Measurements from ENCODE around the gene ELOVL5. TPM values are rescaled to one million over a fixed set of nuclear protein-coding genes. Genes with fewer than 3 reads are reported as not detected.

ELOVL5 gene
- polyA plus RNA-seq, 1 donor from 2014 or later: 31.2 TPM

DNA sequence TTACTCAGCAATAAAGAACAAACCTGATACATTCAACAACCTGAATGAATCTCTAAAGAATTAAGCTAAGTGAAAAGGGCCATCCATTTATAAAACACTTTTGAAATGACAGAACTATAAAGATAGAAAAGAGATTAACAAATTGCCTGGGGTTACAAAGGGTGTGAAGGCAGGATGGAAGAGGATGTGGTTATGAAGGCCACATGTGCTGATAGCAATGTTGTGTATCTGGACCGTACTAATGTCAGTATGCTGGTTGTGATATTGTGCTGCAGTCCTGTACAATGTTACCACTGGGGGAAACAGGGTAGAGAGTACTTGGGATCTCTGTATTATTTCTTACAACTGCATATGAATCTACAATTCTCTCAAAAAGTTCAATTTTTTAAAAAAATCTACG is 36.4 kb downstream of the ELOVL5 start:
- H3K9me3 ChIP-seq (ENCODE audit: low read length): no peaks in the 10 kb centered on the region
- H3K9me2 ChIP-seq (ENCODE audit: insufficient read depth, low read length): no peaks in the 10 kb centered on the region
- TF ChIP-seq RAD21 (conservative IDR thresholded peaks at IDR 0.05) (no peak), SMC3 (conservative IDR thresholded peaks at IDR 0.05; ENCODE audit: poor library complexity) (no peak), REST (IDR thresholded peaks at IDR 0.05; ENCODE audit: borderline replicate concordance) (no peak), MXI1 (conservative IDR thresholded peaks at IDR 0.05; ENCODE audit: poor library complexity, severe bottlenecking) (no peak), EP300 (conservative IDR thresholded peaks at IDR 0.05; ENCODE audit: poor library complexity, severe bottlenecking) (no peak), CTCF (IDR thresholded peaks at IDR 0.05; ENCODE audit: poor library complexity, severe bottlenecking) (no peak), EZH2 (IDR thresholded peaks at IDR 0.05; ENCODE audit: borderline replicate concordance, insufficient read depth, low read length, poor library complexity, severe bottlenecking) (no peak), TAF1 (IDR thresholded peaks at IDR 0.05; ENCODE audit: low read depth) (no peak), POLR2AphosphoS5 (IDR thresholded peaks at IDR 0.05) (no peak)
- H3K27me3 ChIP-seq (ENCODE audit: insufficient read depth, low read depth, low read length): no peaks in the 10 kb centered on the region
- H3K79me2 ChIP-seq (replicated peaks; ENCODE audit: insufficient read depth, low read length): peaks cover 64% of the 10 kb centered on the region
- no peak overlapping the region for H2AFZ ChIP-seq (ENCODE audit: low read depth, low read length)
- H3K9ac ChIP-seq (ENCODE audit: low read length): no peak overlapping the region
- no peaks in the 10 kb centered on the region for H3K36me3 ChIP-seq (ENCODE audit: insufficient read depth, low read length)
- no peak overlapping the region for H3K4me2 ChIP-seq (ENCODE audit: low read length)
- H3F3A ChIP-seq (ENCODE audit: insufficient read depth, low read length, poor library complexity, severe bottlenecking): no peaks in the 10 kb centered on the region
- H4K20me1 ChIP-seq (ENCODE audit: insufficient read depth): no peaks in the 10 kb centered on the region
- H3K4me3 ChIP-seq (ENCODE audit: low read length): no peak overlapping the region
- H3K27ac ChIP-seq (ENCODE audit: low read length): no peak overlapping the region

GRCh38 chr6:53311586-53311935 is 37.2 kb downstream of the ELOVL5 start:
- TF ChIP-seq REST (IDR thresholded peaks at IDR 0.05; ENCODE audit: borderline replicate concordance): no peak
- no peak for TF ChIP-seq CTCF (IDR thresholded peaks at IDR 0.05; ENCODE audit: poor library complexity, severe bottlenecking)
- TF ChIP-seq EP300 (conservative IDR thresholded peaks at IDR 0.05; ENCODE audit: poor library complexity, severe bottlenecking): no peak
- TF ChIP-seq POLR2AphosphoS5 (IDR thresholded peaks at IDR 0.05): no peak
- no peak for TF ChIP-seq TAF1 (IDR thresholded peaks at IDR 0.05; ENCODE audit: low read depth)
- Histone ChIP-seq H2AFZ (ENCODE audit: low read depth, low read length) (no peak overlapping the region), H3K9ac (ENCODE audit: low read length) (no peak overlapping the region), H3K9me3 (ENCODE audit: low read length) (no peaks in the 10 kb centered on the region), H3K79me2 (replicated peaks; ENCODE audit: insufficient read depth, low read length) (peaks cover 66% of the 10 kb centered on the region), H3K4me3 (ENCODE audit: low read length) (no peak overlapping the region), H3K9me2 (ENCODE audit: insufficient read depth, low read length) (no peaks in the 10 kb centered on the region), H3K27me3 (ENCODE audit: insufficient read depth, low read depth, low read length) (no peaks in the 10 kb centered on the region), H3K4me2 (ENCODE audit: low read length) (no peak overlapping the region), H3F3A (ENCODE audit: insufficient read depth, low read length, poor library complexity, severe bottlenecking) (no peaks in the 10 kb centered on the region), H4K20me1 (ENCODE audit: insufficient read depth) (no peaks in the 10 kb centered on the region), H3K36me3 (ENCODE audit: insufficient read depth, low read length) (no peaks in the 10 kb centered on the region), H3K27ac (ENCODE audit: low read length) (no peak overlapping the region)

Data from neural cell (in vitro differentiated cells).